Epidermal melanocyte (primary cell): ENCODE results near the gene TMOD3.

Experiments
- DNase-seq: peaks from one replicate; pipeline ENCODE4 v3.0.0; 2011; ENCODE audit warnings: low spot score; ENCODE audit not compliant: insufficient read length

The TMOD3 gene

DNA sequence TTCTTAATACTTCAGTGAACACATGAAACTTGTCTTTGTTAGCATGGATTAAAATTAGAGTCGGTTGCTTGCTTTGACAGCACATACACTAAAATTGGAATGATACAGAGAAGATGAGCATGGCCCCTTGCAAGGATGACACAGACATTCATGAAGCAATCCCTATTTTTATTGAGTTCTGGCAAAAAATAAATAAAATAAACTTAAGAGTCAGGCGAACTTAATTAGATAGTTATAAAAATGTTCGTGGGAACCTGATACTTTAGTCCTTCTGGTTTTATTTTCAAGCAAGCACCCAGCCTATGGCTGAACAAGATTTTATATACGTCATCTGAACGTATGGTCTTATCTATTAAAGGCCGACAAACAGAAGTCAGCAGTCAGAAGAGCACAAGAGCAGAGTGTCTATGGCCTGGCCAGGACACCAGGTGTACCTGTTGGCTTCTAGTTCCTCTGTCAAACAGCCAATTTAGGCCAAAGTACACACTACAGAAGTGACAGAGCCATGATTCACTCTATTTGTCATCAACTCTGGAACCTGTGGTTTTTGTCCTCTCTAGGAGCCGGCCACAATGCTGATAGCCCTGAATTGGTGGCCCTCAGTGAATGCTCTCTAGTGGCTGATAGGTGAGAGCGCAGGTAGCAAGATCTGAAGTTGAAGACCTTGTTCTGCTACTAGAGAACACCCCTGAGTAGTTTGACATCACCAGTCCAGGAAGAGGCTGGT, 77.8 kb downstream of the TMOD3 start:
- no peak for DNase-seq

DNA sequence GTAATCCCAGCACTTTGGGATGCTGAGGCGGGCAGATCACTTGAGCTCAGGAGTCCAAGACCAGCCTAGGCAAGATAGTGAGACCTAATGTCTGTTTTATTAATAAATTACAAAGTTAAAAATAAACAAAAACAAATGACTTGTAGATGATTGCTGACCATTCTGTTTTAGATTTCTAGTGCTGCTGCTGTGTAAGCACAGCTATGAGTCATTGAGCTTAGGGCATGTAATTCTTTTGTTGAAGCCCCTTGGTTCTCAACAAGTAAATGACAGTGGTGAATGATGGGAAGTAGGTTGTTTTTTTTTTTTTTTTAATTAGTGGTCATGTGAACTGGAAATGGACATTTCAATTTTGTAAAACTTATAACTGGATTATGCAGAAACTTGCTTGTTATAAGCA, 78.9 kb downstream of the TMOD3 start:
- DNase-seq = no peak

GRCh38 chr15:51909584-51909983, 80.1 kb downstream of the TMOD3 start:
- no peak for DNase-seq

DNA sequence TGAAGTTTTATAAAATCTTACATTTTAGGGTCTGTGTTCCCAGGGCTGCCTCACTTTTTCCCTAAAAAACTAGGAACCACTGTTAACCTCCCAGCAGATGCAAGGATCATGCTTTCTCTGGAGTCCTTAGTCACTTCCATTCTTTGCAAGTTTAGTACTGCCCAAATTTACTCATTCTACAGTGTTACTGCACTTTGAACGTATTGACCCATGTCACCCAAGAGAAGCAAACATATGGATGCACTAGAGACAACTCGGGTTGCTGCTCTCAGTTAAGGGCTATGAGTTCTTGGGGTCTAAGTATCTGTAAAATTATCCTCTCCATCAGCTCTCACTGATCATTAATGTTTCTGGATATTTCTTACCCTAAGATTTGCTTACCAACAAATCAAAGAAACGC, 83.1 kb downstream of the TMOD3 start:
- no peak for DNase-seq

- no peak for DNase-seq
Measured at GRCh38 chr15:51917493-51917892, 88.0 kb downstream of the TMOD3 start.

DNA sequence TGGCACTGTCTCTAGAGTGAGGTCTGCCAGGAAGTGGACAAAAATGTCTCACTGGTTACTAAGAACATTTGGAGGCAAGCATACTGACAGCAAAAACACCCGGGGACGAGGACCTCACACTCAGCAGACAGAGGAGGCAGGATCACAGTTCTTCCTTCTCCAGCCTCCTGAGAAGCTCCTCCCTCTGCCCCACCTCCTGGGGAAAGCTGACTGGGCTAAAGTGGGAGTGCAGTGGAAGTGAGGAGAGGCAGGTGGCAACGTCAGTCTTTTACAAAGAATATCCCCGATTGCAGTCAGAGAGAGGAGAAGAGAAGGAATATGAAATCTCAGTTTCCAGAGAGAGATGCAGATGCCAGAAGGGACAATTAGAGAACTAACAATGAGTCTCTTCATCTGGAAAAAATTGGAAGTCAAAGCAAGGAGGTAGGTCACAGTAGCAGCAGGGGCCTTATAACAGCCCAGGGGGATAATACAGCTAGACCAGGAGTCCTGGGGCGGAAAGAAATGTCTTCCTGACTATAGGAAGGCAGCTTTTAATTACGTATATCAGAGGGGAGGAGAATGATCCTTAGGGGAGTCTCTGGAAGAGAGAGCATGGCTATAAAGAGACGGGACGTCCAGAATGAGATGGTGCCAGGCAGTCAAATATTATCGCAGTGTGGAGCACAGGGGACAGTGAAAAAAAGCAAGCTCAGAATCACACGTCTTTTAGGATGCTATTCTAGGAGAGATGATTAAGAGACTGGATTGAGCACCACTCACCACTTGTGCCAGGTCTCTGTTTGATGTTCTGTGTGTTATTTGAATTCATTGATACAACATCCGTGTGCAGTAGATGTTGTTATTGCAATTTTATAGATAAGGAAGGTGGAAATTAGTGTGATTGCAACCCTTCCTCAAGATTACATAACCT, 95.0 kb downstream of the TMOD3 start:
- DNase-seq = no peak

DNA sequence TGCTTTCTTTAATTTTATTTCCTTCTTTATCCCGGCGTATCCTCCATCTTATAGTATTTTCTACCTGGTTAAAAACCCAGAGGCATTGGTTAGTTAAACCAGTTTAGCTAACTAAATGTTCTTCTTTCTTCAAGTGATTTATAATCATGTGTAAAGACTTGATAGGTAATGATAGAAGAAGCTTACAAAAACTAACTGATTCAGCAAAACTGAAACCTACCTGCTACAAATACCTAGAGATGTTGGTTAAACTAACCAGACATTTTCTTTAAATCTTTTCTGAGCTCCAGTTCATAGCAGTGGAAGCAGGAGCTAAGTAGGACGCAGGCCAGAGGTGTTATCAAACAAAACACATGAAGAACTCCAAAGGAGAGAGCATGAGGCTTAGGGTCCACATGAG, 97.4 kb downstream of the TMOD3 start:
- no peak for DNase-seq

GRCh38 chr15:51931016-51931415, 101.6 kb downstream of the TMOD3 start:
- no peak for DNase-seq

DNA sequence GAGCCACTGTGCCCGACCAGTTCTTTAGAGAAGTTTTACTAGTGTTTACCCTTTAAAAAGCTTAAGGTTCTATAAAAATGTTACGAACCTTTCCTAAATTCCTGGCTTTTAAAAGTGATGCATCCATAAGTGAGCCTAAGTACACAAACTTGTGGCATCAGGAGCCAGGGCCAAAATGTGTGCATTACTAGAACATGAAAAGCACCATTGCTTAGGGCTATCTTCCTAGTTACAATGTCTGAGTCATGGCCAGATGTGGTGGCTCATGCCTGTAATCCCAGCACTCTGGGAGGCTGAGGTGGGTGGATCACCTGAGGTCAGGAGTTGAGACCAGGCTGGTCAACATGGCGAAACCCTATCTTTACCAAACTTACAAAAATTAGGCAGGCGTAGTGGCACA, 102.2 kb downstream of the TMOD3 start:
- no peak for DNase-seq

GRCh38 chr15:51932161-51932560, 102.7 kb downstream of the TMOD3 start:
- no peak for DNase-seq

- DNase-seq = no peak
Measured at GRCh38 chr15:51935466-51936104, 106.1 kb downstream of the TMOD3 start.

DNA sequence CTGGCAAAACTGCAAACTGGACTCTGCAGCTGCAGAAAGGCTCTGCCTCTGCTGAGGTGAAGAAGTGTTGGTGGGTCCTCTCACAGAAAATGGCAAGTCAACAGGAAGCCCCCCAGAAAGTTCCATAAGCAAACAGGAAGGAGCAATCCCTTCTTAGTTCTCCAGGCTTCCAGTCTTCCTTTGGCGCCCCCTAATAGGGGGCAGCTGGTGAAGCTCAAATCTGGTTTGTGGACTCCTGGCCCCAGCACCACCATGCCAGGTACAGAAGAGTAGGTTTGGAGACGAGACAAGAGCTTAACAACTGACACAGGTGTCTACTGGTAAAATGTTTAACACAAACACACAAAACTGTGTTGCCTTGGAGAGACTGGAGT, 106.6 kb downstream of the TMOD3 start:
- DNase-seq = no peak

GRCh38 chr15:51938286-51938685, 108.8 kb downstream of the TMOD3 start:
- DNase-seq = no peak

- no peak for DNase-seq
Measured at GRCh38 chr15:51939216-51939615, 109.8 kb downstream of the TMOD3 start.

- no peak for DNase-seq
Measured at GRCh38 chr15:51947124-51947523, 117.7 kb downstream of the TMOD3 start.

DNA sequence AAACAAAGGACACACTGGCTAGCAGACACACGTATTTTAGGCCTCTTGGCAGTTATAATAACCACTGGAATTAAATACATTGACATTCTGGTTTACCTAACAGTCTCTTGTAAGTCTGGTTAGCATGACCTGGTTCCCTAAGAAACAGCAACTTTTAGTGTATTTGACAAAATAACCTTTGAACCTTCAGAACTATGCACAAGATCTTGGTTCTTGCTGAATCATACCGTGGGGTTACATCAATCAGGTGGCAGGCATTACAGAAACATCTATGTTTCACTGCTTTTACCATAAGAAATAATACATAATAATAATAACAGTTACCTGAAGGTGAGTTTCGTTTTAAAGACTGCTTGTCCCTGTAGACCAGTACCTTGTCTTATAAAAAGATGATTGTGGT, 123.4 kb downstream of the TMOD3 start:
- DNase-seq = no peak

GRCh38 chr15:51955504-51955903, 126.1 kb downstream of the TMOD3 start:
- DNase-seq = no peak
